Psoas muscle (tissue), 8 donors: ENCODE measurements around the gene PGAP2. TPM values are rescaled to one million over a fixed set of nuclear protein-coding genes. Genes with fewer than 3 reads are reported as not detected.

ENCODE experiments used
- ATAC-seq, 4 donors: fragments of 200-7000 bp; cut with Tn5 transposase; one replicate each; pipeline ENCODE4 v1.9.1; 2020; ENCODE audit warnings: moderate library complexity in 3 of 4, mild to moderate bottlenecking in 2 of 4
- DNase-seq, 2 donors: peaks; one replicate each; pipeline ENCODE4 v3.0.0-alpha.2; 2020
- H3K27ac ChIP-seq: fragments of 200-600 bp; one replicate; pipeline ENCODE4 v1.8.0; 2022
- H3K27me3 ChIP-seq, 3 donors: fragments of 200-600 bp in 1 of 3; one replicate each; pipeline versions ENCODE4 v1.6.1 to v1.8.0; 2013 to 2022; ENCODE audit warnings: low read length in 2 of 3, mild to moderate bottlenecking in 2 of 3, moderate library complexity in 1 of 3; ENCODE audit not compliant: insufficient read depth in 3 of 3
- H3K36me3 ChIP-seq, 2 donors: fragments of 200-600 bp in 1 of 2; one replicate each; pipeline versions ENCODE4 v1.6.1 to v1.8.0; 2013 to 2022; ENCODE audit warnings: low read depth in 1 of 2, mild to moderate bottlenecking in 1 of 2, moderate library complexity in 1 of 2; ENCODE audit not compliant: insufficient read depth in 1 of 2
- H3K4me1 ChIP-seq: fragments of 200-600 bp; one replicate; pipeline ENCODE4 v1.8.0; 2022
- H3K4me3 ChIP-seq: fragments of 200-600 bp; one replicate; pipeline ENCODE4 v1.8.0; 2022; ENCODE audit warnings: mild to moderate bottlenecking
- H3K9me3 ChIP-seq: fragments of 200-600 bp; one replicate; pipeline ENCODE4 v1.8.0; 2022
- WGBS, 3 donors: extraction: QIAGEN DNeasy Blood & Tissue Kit; methylation state at CpG; one replicate each; pipeline versions ENCODE4 v1.1.6 to v1.1.7; 2013; 5-methylcytosine and 5-hydroxymethylcytosine counted together
- intact Hi-C, 2 donors: fragments of 100-400 bp; cut with DNase I; formaldehyde crosslinking; loops; one replicate each; pipeline versions ENCODE4 v1.11.0 to v1.14.2; 2022
- polyA plus RNA-seq, 3 donors: library from polyadenylated mRNA; stranded (reverse); fragments of 200-250 nt; gene quantifications; one replicate each; pipeline ENCODE4 v1.2.3, GENCODE V29; 2013
- total RNA-seq, 4 donors: library from RNA; stranded (reverse); fragmentation: NEBNext Ultra II Directional in 2 of 4; extraction: Animal tissue kit (Norgen Biotek cat#: 25700) in 2 of 4; gene quantifications; one replicate each; pipeline versions ENCODE4 v1.2.1 to v1.2.4, GENCODE V29; 2021 to 2023
- TF ChIP-seq, protein P1 (sequence below): fragments of 200-600 bp; IDR thresholded peaks from one replicate; pipeline ENCODE4 v1.8.0; 2022; ENCODE audit warnings: antibody characterized with exemption
- donor health status: healthy with polysubstance abuse.
- donor health status: DM: no; HTN: no; CAD: no; lungs with moderate emphysema.
- donor health status: Bipolar disorder and iron deficiency.
- donor health status: healthy.
- donor health status: DM: yes; HTN: yes; CAD: no.
- donor health status: DM: no; HTN: no; CAD: no.
- donor health status: DM: no; HTN: no; CAD: no.
- donor health status: DM: yes; HTN: yes; CAD: no.

PGAP2 gene
- total and polyA plus RNA-seq, 7 donors = 4.5 to 14.5 (median 6.0) TPM

DNA sequence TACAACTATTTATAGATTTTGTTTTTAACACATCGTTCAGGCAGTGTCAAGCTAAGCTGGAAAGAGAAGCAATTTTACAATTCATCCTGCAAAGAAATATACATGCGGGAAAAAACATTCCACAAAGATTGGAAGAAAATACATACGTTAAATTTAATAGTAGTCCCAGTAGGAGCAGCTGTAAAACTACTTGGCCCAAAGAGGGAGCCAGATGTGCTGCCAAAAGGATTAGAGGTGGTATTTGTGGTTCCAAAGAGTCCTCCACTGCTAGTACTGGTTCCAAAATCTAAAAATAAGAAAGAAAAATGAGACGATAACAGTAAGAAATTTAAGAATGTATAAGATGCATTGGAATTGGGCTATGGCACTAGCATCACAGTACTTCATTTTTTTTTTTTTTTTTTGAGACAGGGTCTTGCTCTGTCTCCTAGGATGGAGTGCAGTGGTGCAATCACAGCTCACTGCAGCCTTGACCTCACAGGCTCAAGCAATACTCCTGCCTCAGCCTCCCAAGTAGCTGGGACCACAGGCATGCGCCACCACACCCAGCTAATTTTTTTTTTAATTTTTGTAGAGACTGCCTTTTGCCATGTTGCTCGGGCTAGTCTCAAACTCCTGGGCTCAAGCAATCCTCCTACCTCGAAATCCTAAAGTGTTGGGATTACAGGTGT is 32.5 kb upstream of the PGAP2 start:
- no peak overlapping the region for H3K27ac ChIP-seq

DNA sequence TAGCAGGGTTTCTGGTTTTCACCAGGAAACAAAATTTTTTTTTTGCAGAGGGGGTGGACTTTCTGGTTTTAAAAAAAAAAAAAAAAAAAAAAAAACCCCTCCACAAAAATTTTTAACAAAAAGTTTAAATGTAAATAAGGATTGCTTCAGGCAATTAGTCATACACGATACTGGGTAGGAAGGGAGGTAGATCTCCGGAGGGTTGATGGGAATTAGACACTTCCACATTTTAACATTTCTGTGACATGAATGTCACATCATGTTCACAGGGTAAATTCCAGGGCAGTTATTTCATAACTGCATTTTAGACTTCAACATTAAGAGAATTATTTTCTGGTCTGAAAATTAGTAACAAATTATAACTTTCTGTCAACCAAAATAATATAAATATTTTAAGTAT is 26.9 kb upstream of the PGAP2 start:
- intact Hi-C loops = no loop called here
- Histone ChIP-seq H3K27ac (peak overlapping the region; percentile 58), H3K9me3 (no peaks in the 10 kb centered on the region), H3K4me1 (peaks cover 31% of the 10 kb centered on the region), H3K4me3 (no peak overlapping the region), H3K36me3 (peaks cover 8 to 56% of the 10 kb centered on the region in 2 donors), H3K27me3 (no peaks in the 10 kb centered on the region)
- 6 to 22% (median 9%) methylated on average over 2 of the region's 2 CpGs for WGBS, 3 donors
- ATAC-seq (peak; percentile 56 to 76 (median 72)), DNase-seq (no peak)
- TF ChIP-seq, protein P1, sequence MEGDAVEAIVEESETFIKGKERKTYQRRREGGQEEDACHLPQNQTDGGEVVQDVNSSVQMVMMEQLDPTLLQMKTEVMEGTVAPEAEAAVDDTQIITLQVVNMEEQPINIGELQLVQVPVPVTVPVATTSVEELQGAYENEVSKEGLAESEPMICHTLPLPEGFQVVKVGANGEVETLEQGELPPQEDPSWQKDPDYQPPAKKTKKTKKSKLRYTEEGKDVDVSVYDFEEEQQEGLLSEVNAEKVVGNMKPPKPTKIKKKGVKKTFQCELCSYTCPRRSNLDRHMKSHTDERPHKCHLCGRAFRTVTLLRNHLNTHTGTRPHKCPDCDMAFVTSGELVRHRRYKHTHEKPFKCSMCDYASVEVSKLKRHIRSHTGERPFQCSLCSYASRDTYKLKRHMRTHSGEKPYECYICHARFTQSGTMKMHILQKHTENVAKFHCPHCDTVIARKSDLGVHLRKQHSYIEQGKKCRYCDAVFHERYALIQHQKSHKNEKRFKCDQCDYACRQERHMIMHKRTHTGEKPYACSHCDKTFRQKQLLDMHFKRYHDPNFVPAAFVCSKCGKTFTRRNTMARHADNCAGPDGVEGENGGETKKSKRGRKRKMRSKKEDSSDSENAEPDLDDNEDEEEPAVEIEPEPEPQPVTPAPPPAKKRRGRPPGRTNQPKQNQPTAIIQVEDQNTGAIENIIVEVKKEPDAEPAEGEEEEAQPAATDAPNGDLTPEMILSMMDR = no peak

More for the DNA sequence above, 32.5 kb upstream of the PGAP2 start:
- ATAC-seq = peak in 3 of 4 donors; percentile 37 to 78 (median 74)
- TF ChIP-seq, protein P1 = no peak
- DNase-seq = no peak
- intact Hi-C loops = no loop called here
- Histone ChIP-seq H3K9me3 (no peaks in the 10 kb centered on the region), H3K4me3 (no peak overlapping the region), H3K36me3 (peaks cover 12 to 97% of the 10 kb centered on the region in 2 donors), H3K27me3 (no peaks in the 10 kb centered on the region), H3K4me1 (peaks cover 10% of the 10 kb centered on the region)
- 46 to 55% (median 46%) methylated on average over 7 of the region's 7 CpGs for WGBS, 3 donors

DNA sequence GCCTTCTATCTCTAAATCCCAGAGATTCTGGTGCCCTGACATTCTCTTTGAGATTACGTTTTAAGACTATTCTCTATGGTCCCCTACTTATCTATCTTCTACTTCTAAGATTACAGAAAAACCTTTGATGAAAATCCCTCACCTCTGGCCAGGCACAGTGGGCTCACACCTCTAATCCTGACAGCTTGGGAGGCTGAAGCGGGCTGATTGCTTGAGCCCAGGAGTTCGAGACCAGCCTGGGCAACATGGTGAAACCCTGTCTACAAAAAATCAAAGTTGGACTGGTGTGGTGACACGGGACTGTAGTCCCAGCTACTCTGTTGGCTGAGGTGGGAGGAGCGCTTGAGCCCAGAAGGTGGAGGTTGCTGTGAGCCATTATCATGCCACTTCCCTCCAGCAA is 25.4 kb upstream of the PGAP2 start:
- Histone ChIP-seq H3K27ac (no peak overlapping the region), H3K27me3 (no peaks in the 10 kb centered on the region), H3K4me1 (peaks cover 38% of the 10 kb centered on the region), H3K4me3 (no peak overlapping the region), H3K36me3 (peaks cover 8 to 44% of the 10 kb centered on the region in 2 donors), H3K9me3 (no peaks in the 10 kb centered on the region)
- ATAC-seq (no peak), DNase-seq (no peak)
- TF ChIP-seq, protein P1 = no peak
- intact Hi-C loops = no loop called here
- WGBS, 3 donors = 88 to 92% (median 89%) methylated on average over 5 of the region's 5 CpGs

DNA sequence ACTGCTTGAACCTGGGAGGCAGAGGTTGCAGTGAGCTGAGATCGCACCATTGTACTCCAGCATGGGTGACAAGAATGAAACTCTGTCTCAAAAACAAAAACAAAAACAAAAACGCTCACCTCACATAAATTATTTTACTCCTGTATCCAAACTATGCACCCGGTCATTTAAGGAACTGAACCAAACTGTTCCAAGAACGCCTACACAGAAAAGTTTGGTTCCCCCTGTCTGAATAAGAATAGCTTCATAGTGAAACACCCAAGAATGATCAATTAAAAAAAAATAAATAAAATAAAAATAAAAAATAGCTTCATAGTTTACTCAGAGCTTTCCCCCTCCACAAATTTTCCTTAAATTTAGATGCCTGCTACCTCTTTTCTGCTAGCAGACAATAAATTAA is 24.7 kb upstream of the PGAP2 start:
- H3K4me1 ChIP-seq = peaks cover 38% of the 10 kb centered on the region
- no peak for DNase-seq
- H3K27me3 ChIP-seq = no peaks in the 10 kb centered on the region
- intact Hi-C loops = no loop called here
- no peak for ATAC-seq
- WGBS, 3 donors = 87 to 91% (median 89%) methylated on average over 4 of the region's 4 CpGs
- TF ChIP-seq, protein P1 = no peak
- no peak overlapping the region for H3K27ac ChIP-seq
- no peaks in the 10 kb centered on the region for H3K9me3 ChIP-seq
- peaks cover 4 to 37% of the 10 kb centered on the region in 2 donors for H3K36me3 ChIP-seq
- H3K4me3 ChIP-seq = no peak overlapping the region
